IMR-90 (cell line): ENCODE results near the gene CD24. TPM values are rescaled to one million over a fixed set of nuclear protein-coding genes. Genes with fewer than 3 reads are reported as not detected.
"Not testable (repeated sequence)": the region's sequence is repeated elsewhere in the genome, so short reads cannot be mapped to it uniquely, and the experiment has no call there.

Experiments
- ATAC-seq: fragments of 200-7000 bp; cut with Tn5 transposase; 2 replicates; pipeline ENCODE4 v1.9.1; 2020; ENCODE audit warnings: low read depth, mild to moderate bottlenecking, moderate library complexity
- BruUV-seq: library from RNA; stranded (reverse); fragments of 400-500 nt; replicated peaks from 2 replicates; lab custom pipeline; 2021; lab: Mats Ljungman, UMichigan
- CTCF ChIA-PET: fragments of 300-600 bp; formaldehyde crosslinking; extraction: SDS; loops from one replicate; lab custom pipeline; 2021; ENCODE audit warnings: antibody characterized with exemption; lab: Yijun Ruan, JAX
- POLR2A ChIA-PET: fragments of 300-600 bp; sonication (Branson Sonifier 250); formaldehyde crosslinking; loops from one replicate; lab custom pipeline; 2022; ENCODE audit warnings: antibody characterized with exemption; ENCODE audit not compliant: unreplicated experiment; lab: Charles Lee
- DNase-seq: peaks from one replicate; pipeline ENCODE4 v3.0.0; 2013
- H2AFZ ChIP-seq: replicated peaks from 2 replicates; pipeline ENCODE3; 2013; ENCODE audit warnings: low read length, mild to moderate bottlenecking; ENCODE audit not compliant: poor library complexity
- H2AK5ac ChIP-seq: 2 replicates; pipeline ENCODE4 v1.6.1; 2013; ENCODE audit warnings: low read depth, low read length, inconsistent platforms
- H2AK9ac ChIP-seq: replicated peaks from 2 replicates; pipeline ENCODE3; 2013; ENCODE audit warnings: mild to moderate bottlenecking, low read depth, low read length, moderate library complexity; ENCODE audit not compliant: poor library complexity
- H2BK120ac ChIP-seq: 2 replicates; pipeline ENCODE4 v1.6.1; 2013; ENCODE audit warnings: low read depth, low read length, inconsistent platforms
- H2BK15ac ChIP-seq: 3 replicates; pipeline ENCODE4 v1.6.1; 2013; ENCODE audit warnings: low read depth, low read length, inconsistent platforms
- H2BK20ac ChIP-seq: 2 replicates; pipeline ENCODE4 v1.6.1; 2013; ENCODE audit warnings: low read depth, mild to moderate bottlenecking, inconsistent platforms, low read length, moderate library complexity
- H2BK5ac ChIP-seq: 2 replicates; pipeline ENCODE4 v1.6.1; 2013; ENCODE audit warnings: mild to moderate bottlenecking, low read depth, low read length, inconsistent platforms; ENCODE audit not compliant: poor library complexity, severe bottlenecking
- H3K14ac ChIP-seq: replicated peaks from 2 replicates; pipeline ENCODE4 v1.6.1; 2013; ENCODE audit warnings: low read depth, low read length, inconsistent platforms
- H3K18ac ChIP-seq: 2 replicates; pipeline ENCODE4 v1.6.1; 2013; ENCODE audit warnings: low read depth, low read length, control low read depth
- H3K23ac ChIP-seq: 2 replicates; pipeline ENCODE4 v1.6.1; 2013; ENCODE audit warnings: low read depth, low read length, inconsistent platforms
- H3K27ac ChIP-seq: 2 replicates; pipeline ENCODE4 v1.5.1; 2013; ENCODE audit warnings: mild to moderate bottlenecking, control low read depth, low read length; ENCODE audit not compliant: insufficient read depth
- H3K27me3 ChIP-seq: 2 replicates; pipeline ENCODE4 v1.6.1; 2013; ENCODE audit warnings: low read length; ENCODE audit not compliant: control insufficient read depth, insufficient read depth
- H3K36me3 ChIP-seq: 2 replicates; pipeline ENCODE4 v1.6.1; 2013; ENCODE audit warnings: low read length, mixed read lengths; ENCODE audit not compliant: control insufficient read depth, insufficient read depth
- H3K4ac ChIP-seq: 2 replicates; pipeline ENCODE4 v1.6.1; 2013; ENCODE audit warnings: low read depth, low read length, inconsistent platforms
- H3K4me1 ChIP-seq: 2 replicates; pipeline ENCODE4 v1.6.1; 2013; ENCODE audit warnings: low read length, mixed read lengths; ENCODE audit not compliant: control insufficient read depth, insufficient read depth
- H3K4me2 ChIP-seq: 2 replicates; pipeline ENCODE4 v1.6.1; 2013; ENCODE audit warnings: low read depth, mild to moderate bottlenecking, control low read depth, low read length, moderate library complexity
- H3K4me3 ChIP-seq: 2 replicates; pipeline ENCODE4 v1.5.1; 2013; ENCODE audit warnings: low read depth, mild to moderate bottlenecking, control low read depth, low read length, moderate library complexity; ENCODE audit not compliant: insufficient read depth
- H3K56ac ChIP-seq: 2 replicates; pipeline ENCODE4 v1.6.1; 2013; ENCODE audit warnings: low read length, inconsistent platforms; ENCODE audit not compliant: insufficient read depth; ENCODE audit errors: extremely low read depth
- H3K79me1 ChIP-seq, 2 experiments: 2 replicates each; pipeline ENCODE4 v1.6.1; 2013; ENCODE audit warnings: low read length in 2 of 2, inconsistent platforms in 1 of 2, low read depth in 1 of 2
- H3K9ac ChIP-seq: 2 replicates; pipeline ENCODE4 v1.6.1; 2013; ENCODE audit warnings: low read depth, low read length, control low read depth
- H3K9me1 ChIP-seq: 2 replicates; pipeline ENCODE4 v1.6.1; 2013; ENCODE audit warnings: low read length, inconsistent platforms; ENCODE audit not compliant: insufficient read depth
- H3K9me3 ChIP-seq: 2 replicates; pipeline ENCODE4 v1.6.1; 2013; ENCODE audit warnings: low read length; ENCODE audit not compliant: control insufficient read depth, insufficient read depth
- H4K20me1 ChIP-seq: 2 replicates; pipeline ENCODE4 v1.6.1; 2013; ENCODE audit warnings: low read length, inconsistent platforms; ENCODE audit not compliant: insufficient read depth
- H4K5ac ChIP-seq: 2 replicates; pipeline ENCODE4 v1.6.1; 2013; ENCODE audit warnings: mild to moderate bottlenecking, low read depth, low read length, control low read depth
- H4K8ac ChIP-seq, 2 experiments: 2 replicates each; pipeline ENCODE4 v1.6.1; 2013; ENCODE audit warnings: low read depth in 2 of 2, low read length in 2 of 2, control low read depth in 1 of 2, inconsistent platforms in 1 of 2
- H4K91ac ChIP-seq: 2 replicates; pipeline ENCODE4 v1.6.1; 2013; ENCODE audit warnings: low read depth, low read length, inconsistent platforms; ENCODE audit not compliant: insufficient read depth
- WGBS, 2 experiments: methylation state at CpG; one replicate each; pipeline versions ENCODE4 v1.1.5 to v1.1.7; 2013; ENCODE audit warnings: missing lambda C conversion rate in 2 of 2; ENCODE audit not compliant: insufficient read length in 1 of 2; ENCODE audit errors: extremely low coverage in 2 of 2; 5-methylcytosine and 5-hydroxymethylcytosine counted together
- dilution Hi-C: fragments of 300-500 bp; cut with HindIII; formaldehyde crosslinking; loops from one replicate; pipeline ENCODE4 v1.14.3; 2018; ENCODE audit warnings: low sequenced_read_pairs; ENCODE audit not compliant: unreplicated experiment
- in situ Hi-C: fragments of 300-500 bp; cut with MboI; formaldehyde crosslinking; loops from 3 replicates; pipeline ENCODE4 v1.14.3; 2019; ENCODE audit warnings: low sequenced_read_pairs, inconsistent platforms, mixed read lengths
- intact Hi-C: fragments of 100-400 bp; cut with micrococcal nuclease; formaldehyde crosslinking; loops from 2 replicates; pipeline ENCODE4 v1.10.0; 2022
- polyA plus RNA-seq, 3 experiments: library from polyadenylated mRNA; depleted of rRNA; stranded (reverse); fragments of >200 nt; gene quantifications; 2 replicates each; pipeline ENCODE4 v1.2.3, GENCODE V29; 2012; ENCODE audit warnings: low replicate concordance in 1 of 3
- total RNA-seq: library from RNA; depleted of rRNA; stranded (reverse); fragments of >200 nt; gene quantifications from 2 replicates; pipeline ENCODE4 v1.2.3, GENCODE V29; 2012

Gene CD24
- total and polyA plus RNA-seq, 2 of the 4 experiments (the other 2 are of a cell fraction), result 0.07 to 0.18 TPM

GRCh38 chr6:107019628-107020027 lies 45.1 kb upstream of the CD24 start:
- DNase-seq, in situ Hi-C loops, H2AFZ ChIP-seq, H3K36me3 ChIP-seq, H3K79me1 ChIP-seq, H3K4me2 ChIP-seq, ATAC-seq, POLR2A ChIA-PET, H3K4me1 ChIP-seq, H3K56ac ChIP-seq, H4K8ac ChIP-seq, H3K27ac ChIP-seq, H3K27me3 ChIP-seq, H3K4me3 ChIP-seq, H4K5ac ChIP-seq, CTCF ChIA-PET, H2AK5ac ChIP-seq, H2AK9ac ChIP-seq, H3K9me1 ChIP-seq, H3K18ac ChIP-seq, H2BK20ac ChIP-seq, H2BK5ac ChIP-seq, H4K91ac ChIP-seq, H3K9ac ChIP-seq, intact Hi-C loops, H3K14ac ChIP-seq, H3K23ac ChIP-seq, H4K20me1 ChIP-seq, H3K4ac ChIP-seq, H2BK120ac ChIP-seq, dilution Hi-C loops, BruUV-seq, H2BK15ac ChIP-seq, H3K9me3 ChIP-seq: not testable (repeated sequence)
- WGBS, 2 experiments, result 0% methylated on average over 1 of the region's 8 CpGs; no CpG with 5 or more reads in 1 of the 2 experiments
